Measurements from ENCODE around the gene ACE.

- TF ChIP-seq CTCF (IDR thresholded peaks at IDR 0.05 in 4 of 5, conservative IDR thresholded peaks at IDR 0.05 in 1 of 5) = no peak
- TF ChIP-seq POLR2A (IDR thresholded peaks at IDR 0.05) = no peak
Observed at GRCh38 chr17:63542942-63543821, 66.3 kb downstream of the ACE start.

Measured in gastrocnemius medialis (tissue), 4 donors.